Measurements from ENCODE around the gene PIM1. TPM values are rescaled to one million over a fixed set of nuclear protein-coding genes. Genes with fewer than 3 reads are reported as not detected.

PIM1 gene
- total and polyA plus RNA-seq, 9 of the 15 experiments (the other 6 are each of a cell fraction or from before 2014, with no cell fraction given) = 19.0 to 789 (median 212) TPM

- TF ChIP-seq ZBTB33 (CRISPR knock-in tag; IDR thresholded peaks at IDR 0.05) = no peak
- TF ChIP-seq CHD7 (IDR thresholded peaks at IDR 0.05; ENCODE audit: low read depth, low read length) = peak; percentile 57
- no peak for TF ChIP-seq RBBP5 (IDR thresholded peaks at IDR 0.05; ENCODE audit: borderline replicate concordance, insufficient read depth, low read length, poor library complexity, severe bottlenecking)
- no peak for TF ChIP-seq NR2C2 (CRISPR knock-in tag; IDR thresholded peaks at IDR 0.05)
- TF ChIP-seq NR2C2 (tag; IDR thresholded peaks at IDR 0.05) = no peak; the same call in 1 of the 2 replicates
- 0 out of 2 replicates have a peak, but pooled peaks have one; percentile 5 for TF ChIP-seq TCF7L2 (IDR thresholded peaks at IDR 0.05; ENCODE audit: low read depth, low read length)
- no peak for TF ChIP-seq MEF2A (IDR thresholded peaks at IDR 0.05; ENCODE audit: control insufficient read depth, low read depth, low read length)
- TF ChIP-seq BRF1 (IDR thresholded peaks at IDR 0.05; ENCODE audit: borderline replicate concordance, extremely low read depth, insufficient read length) = no peak
- peak; percentile 82; the same call in 1 of the 2 replicates for TF ChIP-seq RHOXF2B (CRISPR knock-in tag; conservative IDR thresholded peaks at IDR 0.05)
- TF ChIP-seq KLF10 (CRISPR knock-in tag; IDR thresholded peaks at IDR 0.05) = peak; percentile 9; the same call in 1 of the 2 replicates
- no peak for TF ChIP-seq NEUROD1 (IDR thresholded peaks at IDR 0.05; ENCODE audit: borderline replicate concordance, low read depth, low read length, partially characterized antibody)
- TF ChIP-seq ZNF217 (CRISPR knock-in tag; IDR thresholded peaks at IDR 0.05) = no peak
Measured at GRCh38 chr6:37173493-37174195, 3.7 kb downstream of the PIM1 start (continued).
